Peyer's patch (tissue), 4 donors: ENCODE data around the gene MLYCD. TPM values are rescaled to one million over a fixed set of nuclear protein-coding genes. Genes with fewer than 3 reads are reported as not detected.

Experiments used
- DNase-seq, 3 donors: peaks; one replicate each; pipeline ENCODE4 v3.0.0-alpha.2; 2017 to 2019
- H3K27ac ChIP-seq, 4 donors: fragments of 200-600 bp; sonication (generic); one replicate each; pipeline ENCODE4 v1.5.1; 2016 to 2019
- H3K27me3 ChIP-seq, 2 donors: fragments of 200-600 bp; sonication (generic); one replicate each; pipeline ENCODE4 v1.5.1; 2019
- H3K36me3 ChIP-seq, 3 donors: fragments of 200-600 bp; sonication (generic); one replicate each; pipeline ENCODE4 v1.5.1; 2016 to 2019
- H3K4me1 ChIP-seq, 4 donors: fragments of 200-600 bp; sonication (generic); one replicate each; pipeline ENCODE4 v1.5.1; 2016 to 2019
- H3K4me3 ChIP-seq, 4 donors: fragments of 200-600 bp; sonication (generic); 1 replicate in 3 of 4; 2 replicates in 1 of 4; pipeline ENCODE4 v1.5.1; 2016 to 2019; ENCODE audit warnings: mild to moderate bottlenecking in 1 of 4
- H3K9me3 ChIP-seq, 4 donors: fragments of 200-600 bp; sonication (generic); one replicate each; pipeline ENCODE4 v1.5.1; 2016 to 2019; ENCODE audit warnings: mild to moderate bottlenecking in 1 of 4
- CTCF ChIP-seq, 6 experiments: fragments of 450-650 bp in 4 of 6; fragments of 200-600 bp in 2 of 6; sonication (generic) in 1 of 6; IDR thresholded peaks; one replicate each; pipeline ENCODE4 v1.5.1; 2017 to 2019; ENCODE audit warnings: antibody characterized with exemption in 6 of 6, mild to moderate bottlenecking in 3 of 6, moderate library complexity in 1 of 6
- POLR2A ChIP-seq, 2 donors: fragments of 450-650 bp; IDR thresholded peaks; one replicate each; pipeline ENCODE4 v1.5.1; 2017; ENCODE audit warnings: antibody characterized with exemption in 2 of 2, mild to moderate bottlenecking in 2 of 2, moderate library complexity in 2 of 2
- total RNA-seq, 4 donors: library from RNA; depleted of rRNA; stranded (reverse); fragments of >200 nt; gene quantifications; one replicate each; pipeline ENCODE4 v1.1.0, GENCODE V29; 2016

Gene MLYCD
- total RNA-seq, 4 donors from 2014 or later = 13.5 to 31.4 (median 31.0) TPM

GRCh38 chr16:83958846-83959565 is 60.1 kb downstream of the MLYCD start:
- Histone ChIP-seq H3K4me1 (peaks cover 0 to 18% (median 3%) of the 10 kb centered on the region in 4 donors), H3K27ac (no peak overlapping the region), H3K4me3 (no peak overlapping the region), H3K27me3 (no peaks in the 10 kb centered on the region), H3K36me3 (peaks cover 0 to 60% (median 0%) of the 10 kb centered on the region in 3 donors), H3K9me3 (no peaks in the 10 kb centered on the region)
- no peak for TF ChIP-seq CTCF (IDR thresholded peaks at IDR 0.05)
- TF ChIP-seq POLR2A (IDR thresholded peaks at IDR 0.05) = no peak
- DNase-seq = no peak

- no peak for DNase-seq
- Histone ChIP-seq H3K36me3 (peaks cover 0 to 68% (median 0%) of the 10 kb centered on the region in 3 donors), H3K4me3 (no peak overlapping the region), H3K4me1 (peaks cover 0 to 10% (median under 1%) of the 10 kb centered on the region in 4 donors), H3K27me3 (no peaks in the 10 kb centered on the region), H3K9me3 (no peaks in the 10 kb centered on the region), H3K27ac (no peak overlapping the region)
- TF ChIP-seq CTCF (IDR thresholded peaks at IDR 0.05) (no peak), POLR2A (IDR thresholded peaks at IDR 0.05) (no peak)
Measured at GRCh38 chr16:83959656-83960434, 60.9 kb downstream of the MLYCD start.

- no peak for DNase-seq
- Histone ChIP-seq H3K4me3 (no peak overlapping the region), H3K9me3 (no peaks in the 10 kb centered on the region), H3K4me1 (peaks cover 0 to 3% (median 0%) of the 10 kb centered on the region in 4 donors), H3K27ac (no peak overlapping the region), H3K27me3 (no peaks in the 10 kb centered on the region), H3K36me3 (peaks cover 0 to 76% (median 0%) of the 10 kb centered on the region in 3 donors)
- no peak for TF ChIP-seq POLR2A (IDR thresholded peaks at IDR 0.05)
- TF ChIP-seq CTCF (IDR thresholded peaks at IDR 0.05) = no peak
Measured at GRCh38 chr16:83960521-83961249, 61.8 kb downstream of the MLYCD start.

- H3K36me3 ChIP-seq = peaks cover 0 to 84% (median 0%) of the 10 kb centered on the region in 3 donors
- H3K4me1 ChIP-seq = no peaks in the 10 kb centered on the region
- no peaks in the 10 kb centered on the region for H3K27me3 ChIP-seq
- no peak overlapping the region for H3K27ac ChIP-seq
- H3K4me3 ChIP-seq = no peak overlapping the region
- no peak for TF ChIP-seq CTCF (IDR thresholded peaks at IDR 0.05)
- TF ChIP-seq POLR2A (IDR thresholded peaks at IDR 0.05) = no peak
- H3K9me3 ChIP-seq = no peaks in the 10 kb centered on the region
- no peak for DNase-seq
Measured at GRCh38 chr16:83961591-83961990, 62.7 kb downstream of the MLYCD start.

GRCh38 chr16:83963277-83964119 is 64.6 kb downstream of the MLYCD start:
- H3K36me3 ChIP-seq = peaks cover 0 to 80% (median 0%) of the 10 kb centered on the region in 3 donors

More at GRCh38 chr16:83963277-83964119, 64.6 kb downstream of the MLYCD start:
- no peaks in the 10 kb centered on the region for H3K27me3 ChIP-seq
- no peak overlapping the region for H3K27ac ChIP-seq
- H3K9me3 ChIP-seq = no peaks in the 10 kb centered on the region
- DNase-seq = no peak
- no peak overlapping the region for H3K4me3 ChIP-seq
- peaks cover 0 to 4% (median 0%) of the 10 kb centered on the region in 4 donors for H3K4me1 ChIP-seq
- TF ChIP-seq CTCF (IDR thresholded peaks at IDR 0.05) (no peak), POLR2A (IDR thresholded peaks at IDR 0.05) (no peak)
